Astrocyte (in vitro differentiated cells and primary cell): ENCODE measurements around the gene C2orf68. TPM values are rescaled to one million over a fixed set of nuclear protein-coding genes. Genes with fewer than 3 reads are reported as not detected.

Experiments used
- DNase-seq: peaks from one replicate; pipeline ENCODE4 v3.0.0-alpha.2; 2010; ENCODE audit warnings: low read depth
- FAIRE-seq: peaks from 2 replicates; lab custom pipeline; 2011; peaks lifted over from hg19 to GRCh38; lab: Jason Lieb, UNC
- H2AFZ ChIP-seq: 2 replicates; pipeline ENCODE4 v1.6.0; 2012; ENCODE audit warnings: low read depth, low read length, inconsistent platforms
- H3K27ac ChIP-seq: 2 replicates; pipeline ENCODE4 v1.5.1; 2011; ENCODE audit warnings: low read depth, low read length, inconsistent platforms
- H3K27me3 ChIP-seq: 2 replicates; pipeline ENCODE4 v1.6.0; 2011; ENCODE audit warnings: low read length, inconsistent platforms; ENCODE audit not compliant: insufficient read depth
- H3K36me3 ChIP-seq: 2 replicates; pipeline ENCODE4 v1.5.1; 2011; ENCODE audit warnings: low read length, inconsistent platforms; ENCODE audit not compliant: insufficient read depth
- H3K4me1 ChIP-seq: 2 replicates; pipeline ENCODE4 v1.5.1; 2011; ENCODE audit warnings: low read length, inconsistent platforms; ENCODE audit not compliant: insufficient read depth
- H3K4me2 ChIP-seq: 2 replicates; pipeline ENCODE4 v1.6.0; 2012; ENCODE audit warnings: low read length, inconsistent platforms
- H3K4me3 ChIP-seq: 2 replicates; pipeline ENCODE4 v1.5.1; 2011; ENCODE audit warnings: low read depth, mild to moderate bottlenecking, low read length, inconsistent platforms; ENCODE audit not compliant: insufficient read depth
- H3K79me2 ChIP-seq: 2 replicates; pipeline ENCODE4 v1.6.0; 2012; ENCODE audit warnings: mild to moderate bottlenecking, low read length, inconsistent platforms; ENCODE audit not compliant: insufficient read depth
- H3K9ac ChIP-seq: 2 replicates; pipeline ENCODE4 v1.6.0; 2012; ENCODE audit warnings: mild to moderate bottlenecking, low read length, inconsistent platforms
- H3K9me3 ChIP-seq: 2 replicates; pipeline ENCODE4 v1.5.1; 2012; ENCODE audit warnings: low read depth, mild to moderate bottlenecking, low read length, inconsistent platforms; ENCODE audit not compliant: insufficient read depth
- H4K20me1 ChIP-seq: 2 replicates; pipeline ENCODE4 v1.6.0; 2012; ENCODE audit warnings: low read length, inconsistent platforms; ENCODE audit not compliant: insufficient read depth
- H3K27ac Mint-ChIP-seq: one replicate; pipeline ENCODE4 v1.8.0; 2021; ENCODE audit warnings: mild to moderate bottlenecking, mixed read lengths; ENCODE audit not compliant: unreplicated experiment
- H3K27me3 Mint-ChIP-seq: one replicate; pipeline ENCODE4 v1.8.0; 2021; ENCODE audit warnings: low read depth, mixed read lengths; ENCODE audit not compliant: unreplicated experiment
- H3K36me3 Mint-ChIP-seq: one replicate; pipeline ENCODE4 v1.8.0; 2021; ENCODE audit warnings: low read depth, mixed read lengths; ENCODE audit not compliant: unreplicated experiment
- H3K4me1 Mint-ChIP-seq: one replicate; pipeline ENCODE4 v1.8.0; 2021; ENCODE audit warnings: low read depth, mixed read lengths; ENCODE audit not compliant: unreplicated experiment
- H3K4me3 Mint-ChIP-seq: one replicate; pipeline ENCODE4 v1.8.0; 2021; ENCODE audit warnings: mild to moderate bottlenecking, moderate library complexity, mixed read lengths; ENCODE audit not compliant: unreplicated experiment
- H3K9me3 Mint-ChIP-seq: one replicate; pipeline ENCODE4 v1.8.0; 2021; ENCODE audit warnings: mild to moderate bottlenecking, mixed read lengths; ENCODE audit not compliant: unreplicated experiment
- CTCF ChIP-seq: IDR thresholded peaks from 2 replicates; pipeline ENCODE4 v1.5.1; 2011; ENCODE audit warnings: low read depth, mild to moderate bottlenecking, inconsistent platforms, low read length, moderate library complexity; ENCODE audit not compliant: insufficient read depth
- EZH2 ChIP-seq: IDR thresholded peaks from 2 replicates; pipeline ENCODE4 v1.6.1; 2012; ENCODE audit warnings: mild to moderate bottlenecking, low read length, inconsistent platforms; ENCODE audit not compliant: insufficient read depth
- total RNA-seq: library from RNA; stranded (reverse); gene quantifications from 2 replicates; pipeline ENCODE4 v1.2.1, GENCODE V29; 2021

C2orf68 gene
- total RNA-seq, 1 donor from 2014 or later = 17.8 TPM

GRCh38 chr2:85600235-85600575 is 11.7 kb downstream of the C2orf68 start:
- no peaks in the 10 kb centered on the region for H3K27me3 ChIP-seq
- H3K27ac ChIP-seq = no peak overlapping the region
- H3K9ac ChIP-seq = no peak overlapping the region
- Mint-ChIP-seq H3K4me1 (peaks cover 19% of the 10 kb centered on the region), H3K36me3 (peaks cover 10% of the 10 kb centered on the region), H3K4me3 (no peak overlapping the region), H3K9me3 (no peaks in the 10 kb centered on the region), H3K27me3 (no peaks in the 10 kb centered on the region), H3K27ac (no peak overlapping the region)
- no peak for DNase-seq
- no peak overlapping the region for H3K4me3 ChIP-seq
- no peak for FAIRE-seq
- H2AFZ ChIP-seq = no peak overlapping the region
- H3K36me3 ChIP-seq = peaks cover 8% of the 10 kb centered on the region
- no peaks in the 10 kb centered on the region for H3K9me3 ChIP-seq
- peaks cover 37% of the 10 kb centered on the region for H3K79me2 ChIP-seq
- H4K20me1 ChIP-seq = peaks cover 28% of the 10 kb centered on the region
- peaks cover 19% of the 10 kb centered on the region for H3K4me1 ChIP-seq
- H3K4me2 ChIP-seq = no peak overlapping the region
- TF ChIP-seq CTCF (no peak), EZH2 (no peak)

- Mint-ChIP-seq H3K36me3 (peaks cover 10% of the 10 kb centered on the region), H3K4me1 (peaks cover 16% of the 10 kb centered on the region), H3K4me3 (no peak overlapping the region), H3K9me3 (no peaks in the 10 kb centered on the region), H3K27ac (no peak overlapping the region), H3K27me3 (no peaks in the 10 kb centered on the region)
- DNase-seq = no peak
- H3K9me3 ChIP-seq = no peaks in the 10 kb centered on the region
- peaks cover 8% of the 10 kb centered on the region for H3K36me3 ChIP-seq
- no peak overlapping the region for H3K4me3 ChIP-seq
- H3K27ac ChIP-seq = no peak overlapping the region
- peaks cover 19% of the 10 kb centered on the region for H3K4me1 ChIP-seq
- H3K79me2 ChIP-seq = peaks cover 37% of the 10 kb centered on the region
- no peak for FAIRE-seq
- H3K4me2 ChIP-seq = no peak overlapping the region
- no peak overlapping the region for H2AFZ ChIP-seq
- TF ChIP-seq CTCF (no peak), EZH2 (no peak)
- H3K9ac ChIP-seq = no peak overlapping the region
- no peaks in the 10 kb centered on the region for H3K27me3 ChIP-seq
- H4K20me1 ChIP-seq = peaks cover 28% of the 10 kb centered on the region
Measured at GRCh38 chr2:85599468-85600234, 12.2 kb downstream of the C2orf68 start.

- H3K27me3 Mint-ChIP-seq = no peaks in the 10 kb centered on the region
- Histone ChIP-seq H3K27ac (no peak overlapping the region), H3K9me3 (no peaks in the 10 kb centered on the region), H3K9ac (no peak overlapping the region), H2AFZ (no peak overlapping the region), H4K20me1 (peaks cover 24% of the 10 kb centered on the region), H3K36me3 (peaks cover 8% of the 10 kb centered on the region), H3K27me3 (no peaks in the 10 kb centered on the region), H3K4me1 (peaks cover 21% of the 10 kb centered on the region), H3K79me2 (peaks cover 34% of the 10 kb centered on the region), H3K4me2 (no peak overlapping the region), H3K4me3 (no peak overlapping the region)
- FAIRE-seq = no peak
- H3K36me3 Mint-ChIP-seq = peaks cover 10% of the 10 kb centered on the region
- H3K27ac Mint-ChIP-seq = no peak overlapping the region
- no peaks in the 10 kb centered on the region for H3K9me3 Mint-ChIP-seq
- no peak for DNase-seq
- H3K4me1 Mint-ChIP-seq = peaks cover 15% of the 10 kb centered on the region
- no peak overlapping the region for H3K4me3 Mint-ChIP-seq
- TF ChIP-seq EZH2 = no peak
- no peak for TF ChIP-seq CTCF
Measured at GRCh38 chr2:85598594-85599340, 13.1 kb downstream of the C2orf68 start.
